ENCODE measurements around the gene REEP5.

DNA sequence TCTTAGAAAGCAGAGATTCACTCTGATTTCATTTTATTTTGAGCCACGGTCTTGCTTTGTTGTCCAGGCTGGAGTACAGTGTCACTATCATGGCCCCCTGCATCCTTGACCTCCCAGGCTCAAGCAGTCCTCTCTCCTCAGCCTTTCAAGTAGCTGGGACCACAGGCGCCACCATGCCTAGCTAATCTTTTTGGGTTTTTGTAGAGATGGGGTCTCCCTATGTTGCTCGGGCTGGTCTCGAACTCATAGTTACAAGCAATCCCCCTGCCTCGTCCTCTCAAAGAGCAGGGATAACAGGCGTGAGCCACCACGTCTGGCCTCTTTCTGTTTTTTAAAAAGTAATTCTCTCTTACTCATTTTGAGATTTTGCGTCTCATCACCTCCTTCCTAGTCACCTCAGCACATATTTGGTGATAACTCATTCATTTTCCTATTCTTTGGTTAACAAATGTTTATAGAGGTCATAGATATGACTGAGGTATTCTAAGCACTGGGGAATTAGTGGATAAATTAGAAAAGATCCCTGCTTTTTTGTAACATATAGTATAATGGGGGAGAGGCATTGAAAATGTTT, 43.8 kb upstream of the REEP5 start:
- TF ChIP-seq CTCF (IDR thresholded peaks at IDR 0.05; ENCODE audit: insufficient read depth, low read depth, low read length) (no peak), EZH2 (IDR thresholded peaks at IDR 0.05; ENCODE audit: insufficient read depth, low read length) (no peak)
